A549 (cell line): Measurements from ENCODE around the gene DYNC2I2. TPM values are rescaled to one million over a fixed set of nuclear protein-coding genes. Genes with fewer than 3 reads are reported as not detected.

Experiments used
- ATAC-seq, 2 experiments: fragments of 200-7000 bp in 1 of 2; fragments of >200 bp in 1 of 2; cut with Nextera tagmentation in 1 of 2; cut with Tn5 transposase in 1 of 2; 3 replicates each; pipeline versions ENCODE4 v1.8.0 to v1.9.1; 2018 to 2020; ENCODE audit warnings: mild to moderate bottlenecking in 1 of 2, moderate library complexity in 1 of 2
- CTCF ChIA-PET: fragments of 300-600 bp; sonication (Branson Sonifier 250); formaldehyde crosslinking; extraction: SDS; loops from one replicate; lab custom pipeline; 2021; ENCODE audit warnings: antibody characterized with exemption, inconsistent platforms; lab: Yijun Ruan, JAX
- POLR2A ChIA-PET: fragments of 350-600 bp; formaldehyde crosslinking; extraction: SDS; loops from one replicate; lab custom pipeline; 2021; ENCODE audit warnings: antibody characterized with exemption, inconsistent platforms; lab: Yijun Ruan, JAX
- DNase-seq, 2 experiments: peaks; one replicate each; pipeline versions ENCODE4 v3.0.0 to v3.0.0-alpha.2; 2011 to 2016; ENCODE audit warnings: low read depth in 1 of 2, low spot score in 1 of 2
- FAIRE-seq: peaks from 2 replicates; lab custom pipeline; 2011; peaks lifted over from hg19 to GRCh38; lab: Jason Lieb, UNC
- H3K27ac ChIP-seq, 2 experiments: fragments of >200 bp; sonication (Bioruptor Twin); formaldehyde crosslinking; 3 replicates each; pipeline ENCODE4 v1.5.1; 2016 to 2017
- H3K4me1 ChIP-seq: fragments of >200 bp; sonication (Bioruptor Twin); formaldehyde crosslinking; 3 replicates; pipeline ENCODE4 v1.6.1; 2016
- H3K4me2 ChIP-seq: fragments of >200 bp; sonication (Bioruptor Twin); formaldehyde crosslinking; 3 replicates; pipeline ENCODE4 v1.6.1; 2016
- H3K4me3 ChIP-seq: fragments of >200 bp; sonication (Bioruptor Twin); formaldehyde crosslinking; 3 replicates; pipeline ENCODE4 v1.5.1; 2016
- H3K9me3 ChIP-seq: fragments of >200 bp; sonication (Bioruptor Twin); formaldehyde crosslinking; 3 replicates; pipeline ENCODE4 v1.6.1; 2016
- CBX2 ChIP-seq: fragments of 200-600 bp; sonication (generic); IDR thresholded peaks from 2 replicates; pipeline ENCODE4 v1.6.1; 2016; ENCODE audit warnings: low read depth, mild to moderate bottlenecking, borderline replicate concordance
- CBX8 ChIP-seq: fragments of 200-600 bp; sonication (generic); IDR thresholded peaks from 2 replicates; pipeline ENCODE4 v1.6.1; 2016
- CHD4 ChIP-seq: fragments of 200-600 bp; sonication (generic); IDR thresholded peaks from 2 replicates; pipeline ENCODE4 v1.6.1; 2016; ENCODE audit warnings: antibody characterized with exemption, mild to moderate bottlenecking, borderline replicate concordance
- EHF ChIP-seq: fragments of 250-450 bp; sonication (Bioruptor Pico); IDR thresholded peaks from 2 replicates; pipeline ENCODE4 v1.5.0; 2020; ENCODE audit warnings: mild to moderate bottlenecking
- FOSL2 ChIP-seq, 2 experiments: fragments of 450-650 bp in 1 of 2; fragments of >200 bp in 1 of 2; sonication (Bioruptor Twin) in 1 of 2; formaldehyde crosslinking; IDR thresholded peaks; 2 replicates each; pipeline versions ENCODE4 v1.5.0 to v1.6.1; 2016 to 2020; ENCODE audit warnings: mild to moderate bottlenecking in 1 of 2, moderate library complexity in 1 of 2
- HDAC2 ChIP-seq: fragments of 200-600 bp; sonication (generic); IDR thresholded peaks from 2 replicates; pipeline ENCODE4 v1.6.1; 2016
- HES2 ChIP-seq: fragments of >200 bp; sonication (Bioruptor Twin); formaldehyde crosslinking; IDR thresholded peaks from 2 replicates; pipeline ENCODE4 v1.6.1; 2016
- HOXA7 ChIP-seq: fragments of 250-450 bp; sonication (Bioruptor Pico); IDR thresholded peaks from 2 replicates; pipeline ENCODE4 v1.5.0; 2020; ENCODE audit warnings: mild to moderate bottlenecking, moderate library complexity
- JUN ChIP-seq, 2 experiments: fragments of >200 bp; sonication (Bioruptor Twin); formaldehyde crosslinking; IDR thresholded peaks; 2 replicates in 1 of 2; 3 replicates in 1 of 2; pipeline ENCODE4 v1.6.1; 2016 to 2017
- JUNB ChIP-seq: fragments of >200 bp; sonication (Bioruptor Twin); formaldehyde crosslinking; IDR thresholded peaks from 2 replicates; pipeline ENCODE4 v1.6.1; 2016
- MAFK ChIP-seq: fragments of 450-650 bp; IDR thresholded peaks from 2 replicates; pipeline ENCODE4 v1.6.1; 2014; ENCODE audit not compliant: partially characterized antibody
- MAZ ChIP-seq: fragments of 150-350 bp; IDR thresholded peaks from 2 replicates; pipeline ENCODE4 v1.6.1; 2014; ENCODE audit warnings: antibody characterized with exemption, low read depth, low read length, borderline replicate concordance
- MYC ChIP-seq: IDR thresholded peaks from 2 replicates; pipeline ENCODE4 v1.6.1; 2012; ENCODE audit warnings: mild to moderate bottlenecking, inconsistent platforms, low read length, improper control_type of control experiment, borderline replicate concordance
- NPAS2 ChIP-seq: fragments of 250-450 bp; sonication (Bioruptor Pico); IDR thresholded peaks from 2 replicates; pipeline ENCODE4 v1.8.0; 2022; ENCODE audit warnings: mild to moderate bottlenecking, moderate library complexity, borderline replicate concordance
- PHF8 ChIP-seq: fragments of 200-600 bp; sonication (generic); IDR thresholded peaks from 2 replicates; pipeline ENCODE4 v1.6.1; 2016; ENCODE audit warnings: low read depth, mild to moderate bottlenecking, antibody characterized with exemption, moderate library complexity, borderline replicate concordance
- RAD21 ChIP-seq, 2 experiments: fragments of >200 bp in 1 of 2; sonication (Bioruptor Twin) in 1 of 2; formaldehyde crosslinking in 1 of 2; IDR thresholded peaks in 1 of 2; conservative IDR thresholded peaks in 1 of 2; 2 replicates in 1 of 2; 3 replicates in 1 of 2; pipeline ENCODE4 v1.6.1; 2012 to 2018; ENCODE audit warnings: inconsistent platforms in 1 of 2
- RARB ChIP-seq: fragments of 250-450 bp; sonication (Bioruptor Pico); IDR thresholded peaks from 2 replicates; pipeline ENCODE4 v1.8.0; 2021; ENCODE audit warnings: mild to moderate bottlenecking, moderate library complexity
- RCOR1 ChIP-seq: fragments of 150-350 bp; IDR thresholded peaks from 2 replicates; pipeline ENCODE4 v1.6.1; 2014; ENCODE audit warnings: antibody characterized with exemption, low read length, low read depth
- SMC3 ChIP-seq: fragments of >200 bp; sonication (Bioruptor Twin); formaldehyde crosslinking; IDR thresholded peaks from 3 replicates; pipeline ENCODE4 v1.6.1; 2018; ENCODE audit warnings: inconsistent platforms
- ZC3H11A ChIP-seq: fragments of 450-650 bp; IDR thresholded peaks from 2 replicates; pipeline ENCODE4 v1.6.1; 2014; ENCODE audit warnings: antibody characterized with exemption, mild to moderate bottlenecking
- ZFP36 ChIP-seq: fragments of 450-650 bp; IDR thresholded peaks from 2 replicates; pipeline ENCODE4 v1.6.1; 2014; ENCODE audit warnings: borderline replicate concordance; ENCODE audit not compliant: partially characterized antibody
- ZNF302 ChIP-seq: fragments of 250-450 bp; sonication (Bioruptor Pico); IDR thresholded peaks from 2 replicates; pipeline ENCODE4 v1.9.0; 2021; ENCODE audit warnings: inconsistent platforms, mild to moderate bottlenecking, moderate library complexity
- WGBS: methylation state at CpG from one replicate; pipeline ENCODE4 v1.1.6; 2017; ENCODE audit errors: missing lambda C conversion rate; 5-methylcytosine and 5-hydroxymethylcytosine counted together
- polyA plus RNA-seq, 4 experiments: library from polyadenylated mRNA; depleted of rRNA in 3 of 4; stranded (reverse); fragments of >200 nt; fragmentation: RNase III in 1 of 4; extraction: RNeasy Plus Mini Kit Qiagen cat#74134 plus additional on column Dnase treatment in 1 of 4; gene quantifications; 2 replicates in 3 of 4; 3 replicates in 1 of 4; pipeline ENCODE4 v1.2.3, GENCODE V29; 2011 to 2017
- TF ChIP-seq, protein P1 (sequence below): fragments of 250-450 bp; sonication (Bioruptor Pico); IDR thresholded peaks from 2 replicates; pipeline ENCODE4 v1.5.0; 2021; ENCODE audit warnings: mild to moderate bottlenecking, moderate library complexity, borderline replicate concordance
- TF ChIP-seq, protein P2 (sequence below): fragments of 250-450 bp; sonication (Bioruptor Pico); IDR thresholded peaks from 2 replicates; pipeline ENCODE4 v1.5.0; 2020; ENCODE audit warnings: low read depth, mild to moderate bottlenecking, moderate library complexity
- TF ChIP-seq, protein P3 (sequence below): fragments of >200 bp; sonication (Bioruptor Twin); formaldehyde crosslinking; IDR thresholded peaks from 3 replicates; pipeline ENCODE4 v1.5.1; 2016
- TF ChIP-seq, protein P4 (sequence below): fragments of 450-650 bp; IDR thresholded peaks from 2 replicates; pipeline ENCODE4 v1.6.1; 2014; ENCODE audit warnings: antibody characterized with exemption

The DYNC2I2 gene
- polyA plus RNA-seq, 2 of the 4 experiments (the other 2 are of a cell fraction): 57.3 to 117 TPM

DNA sequence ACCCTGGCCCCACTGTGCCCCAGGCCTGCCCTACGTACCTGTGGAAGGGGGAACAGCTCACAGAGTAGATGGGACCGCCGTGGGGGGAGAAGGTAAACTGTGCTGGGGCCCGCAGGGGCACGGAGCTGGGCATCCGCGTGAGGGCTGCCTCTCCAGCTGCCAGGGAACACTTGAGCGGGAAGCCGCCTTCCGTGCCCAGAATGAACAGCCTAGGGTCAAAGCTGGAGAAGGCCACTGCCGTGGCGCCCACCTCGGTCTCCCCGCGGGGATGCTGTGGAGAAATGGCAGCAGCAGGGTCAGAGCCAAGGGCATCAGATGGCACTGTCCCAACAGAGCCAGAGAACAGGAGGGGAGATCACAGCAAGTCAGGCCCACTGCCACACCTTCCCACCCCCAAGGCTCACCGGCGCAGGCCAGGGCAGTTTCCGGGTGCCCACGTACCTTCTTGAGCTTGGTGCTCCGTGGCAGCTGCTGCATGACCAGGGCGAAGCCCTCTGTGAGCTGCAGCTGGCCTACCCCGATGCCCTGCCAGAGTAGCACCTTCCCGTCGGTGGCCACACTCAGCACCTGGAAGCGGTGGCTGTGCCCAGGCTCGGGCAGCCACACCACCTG lies 21.9 kb downstream of the DYNC2I2 start:
- Histone ChIP-seq H3K4me2 (peak overlapping the region; percentile 93), H3K9me3 (no peaks in the 10 kb centered on the region), H3K4me3 (peak overlapping the region; percentile 31), H3K4me1 (peaks cover 49% of the 10 kb centered on the region), H3K27ac (peak overlapping the region; percentile 97 to 99)
- WGBS: 71% methylated on average over 23 of the region's 26 CpGs
- FAIRE-seq (no peak), ATAC-seq (no peak; a peak in 1 of 6 replicates), DNase-seq (no peak)
- CTCF ChIA-PET: interaction anchor here (0.6 to 7.4 kb wide), 37 partner anchors 10 to 400 kb away, joined by 3 to 61 read pairs (median 6); partner anchors contain the start of gene PKN3
- POLR2A ChIA-PET: interaction anchor here (0.9 to 2.4 kb wide), 10 partner anchors 9 to 264 kb away, joined by 3 to 24 read pairs (median 6); partner anchors contain the start of genes PKN3, SET, SPTAN1 and URM1
- TF ChIP-seq ZC3H11A (no peak), MAZ (no peak), CBX8 (no peak), HDAC2 (no peak), CBX2 (no peak), FOSL2 (IDR thresholded peaks at IDR 0.05) (no peak), FOSL2 (CRISPR knock-in tag; IDR thresholded peaks at IDR 0.05) (no peak), HES2 (no peak), RCOR1 (no peak)
- TF ChIP-seq, protein P1, sequence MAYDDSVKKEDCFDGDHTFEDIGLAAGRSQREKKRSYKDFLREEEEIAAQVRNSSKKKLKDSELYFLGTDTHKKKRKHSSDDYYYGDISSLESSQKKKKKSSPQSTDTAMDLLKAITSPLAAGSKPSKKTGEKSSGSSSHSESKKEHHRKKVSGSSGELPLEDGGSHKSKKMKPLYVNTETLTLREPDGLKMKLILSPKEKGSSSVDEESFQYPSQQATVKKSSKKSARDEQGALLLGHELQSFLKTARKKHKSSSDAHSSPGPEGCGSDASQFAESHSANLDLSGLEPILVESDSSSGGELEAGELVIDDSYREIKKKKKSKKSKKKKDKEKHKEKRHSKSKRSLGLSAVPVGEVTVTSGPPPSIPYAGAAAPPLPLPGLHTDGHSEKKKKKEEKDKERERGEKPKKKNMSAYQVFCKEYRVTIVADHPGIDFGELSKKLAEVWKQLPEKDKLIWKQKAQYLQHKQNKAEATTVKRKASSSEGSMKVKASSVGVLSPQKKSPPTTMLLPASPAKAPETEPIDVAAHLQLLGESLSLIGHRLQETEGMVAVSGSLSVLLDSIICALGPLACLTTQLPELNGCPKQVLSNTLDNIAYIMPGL (CRISPR knock-in tag): no peak

- WGBS: 97% methylated on average over 10 of the region's 10 CpGs
Observed at GRCh38 chr9:128634111-128634510, 22.5 kb downstream of the DYNC2I2 start.

More at GRCh38 chr9:128634111-128634510, 22.5 kb downstream of the DYNC2I2 start:
- H3K4me1 ChIP-seq: peaks cover 56% of the 10 kb centered on the region
- ATAC-seq (no peak), FAIRE-seq (no peak), DNase-seq (no peak)
- no peak overlapping the region for H3K4me3 ChIP-seq
- H3K4me2 ChIP-seq: peak overlapping the region; percentile 93; the same call in 2 of the 3 replicates
- CTCF ChIA-PET: interaction anchor here (0.9 to 7.4 kb wide), 19 partner anchors 11 to 338 kb away, joined by 3 to 61 read pairs (median 6); partner anchors contain the start of gene PKN3
- POLR2A ChIA-PET: interaction anchor here (2.4 kb wide), 1 partner anchor 51 kb away, joined by 24 read pairs; no protein-coding TSS in a partner anchor
- H3K9me3 ChIP-seq: no peaks in the 10 kb centered on the region
- TF ChIP-seq ZFP36 (no peak), JUNB (no peak), MAFK (no peak), HOXA7 (CRISPR knock-in tag) (no peak), EHF (CRISPR knock-in tag) (no peak), NPAS2 (no peak), RARB (CRISPR knock-in tag) (no peak), CHD4 (no peak), JUN (IDR thresholded peaks at IDR 0.05) (no peak), MYC (no peak), RAD21 (conservative IDR thresholded peaks at IDR 0.05 in 1 of 2, IDR thresholded peaks at IDR 0.05 in 1 of 2) (no peak), SMC3 (no peak), PHF8 (no peak), ZNF302 (no peak), RCOR1 (no peak)
- TF ChIP-seq, protein P2, sequence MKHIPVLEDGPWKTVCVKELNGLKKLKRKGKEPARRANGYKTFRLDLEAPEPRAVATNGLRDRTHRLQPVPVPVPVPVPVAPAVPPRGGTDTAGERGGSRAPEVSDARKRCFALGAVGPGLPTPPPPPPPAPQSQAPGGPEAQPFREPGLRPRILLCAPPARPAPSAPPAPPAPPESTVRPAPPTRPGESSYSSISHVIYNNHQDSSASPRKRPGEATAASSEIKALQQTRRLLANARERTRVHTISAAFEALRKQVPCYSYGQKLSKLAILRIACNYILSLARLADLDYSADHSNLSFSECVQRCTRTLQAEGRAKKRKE (CRISPR knock-in tag): no peak
- TF ChIP-seq, protein P3, sequence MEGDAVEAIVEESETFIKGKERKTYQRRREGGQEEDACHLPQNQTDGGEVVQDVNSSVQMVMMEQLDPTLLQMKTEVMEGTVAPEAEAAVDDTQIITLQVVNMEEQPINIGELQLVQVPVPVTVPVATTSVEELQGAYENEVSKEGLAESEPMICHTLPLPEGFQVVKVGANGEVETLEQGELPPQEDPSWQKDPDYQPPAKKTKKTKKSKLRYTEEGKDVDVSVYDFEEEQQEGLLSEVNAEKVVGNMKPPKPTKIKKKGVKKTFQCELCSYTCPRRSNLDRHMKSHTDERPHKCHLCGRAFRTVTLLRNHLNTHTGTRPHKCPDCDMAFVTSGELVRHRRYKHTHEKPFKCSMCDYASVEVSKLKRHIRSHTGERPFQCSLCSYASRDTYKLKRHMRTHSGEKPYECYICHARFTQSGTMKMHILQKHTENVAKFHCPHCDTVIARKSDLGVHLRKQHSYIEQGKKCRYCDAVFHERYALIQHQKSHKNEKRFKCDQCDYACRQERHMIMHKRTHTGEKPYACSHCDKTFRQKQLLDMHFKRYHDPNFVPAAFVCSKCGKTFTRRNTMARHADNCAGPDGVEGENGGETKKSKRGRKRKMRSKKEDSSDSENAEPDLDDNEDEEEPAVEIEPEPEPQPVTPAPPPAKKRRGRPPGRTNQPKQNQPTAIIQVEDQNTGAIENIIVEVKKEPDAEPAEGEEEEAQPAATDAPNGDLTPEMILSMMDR: no peak
- TF ChIP-seq, protein P4, sequence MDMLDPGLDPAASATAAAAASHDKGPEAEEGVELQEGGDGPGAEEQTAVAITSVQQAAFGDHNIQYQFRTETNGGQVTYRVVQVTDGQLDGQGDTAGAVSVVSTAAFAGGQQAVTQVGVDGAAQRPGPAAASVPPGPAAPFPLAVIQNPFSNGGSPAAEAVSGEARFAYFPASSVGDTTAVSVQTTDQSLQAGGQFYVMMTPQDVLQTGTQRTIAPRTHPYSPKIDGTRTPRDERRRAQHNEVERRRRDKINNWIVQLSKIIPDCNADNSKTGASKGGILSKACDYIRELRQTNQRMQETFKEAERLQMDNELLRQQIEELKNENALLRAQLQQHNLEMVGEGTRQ: no peak
- peak overlapping the region; percentile 97 to 99 for H3K27ac ChIP-seq
